ENCODE results near the gene DCST2. TPM values are rescaled to one million over a fixed set of nuclear protein-coding genes. Genes with fewer than 3 reads are reported as not detected.

DCST2 gene
- polyA plus RNA-seq, 3 donors: 2.6 TPM; not detected in 2

- H3K79me2 ChIP-seq (ENCODE audit: insufficient read depth, low read length): peaks cover 90% of the 10 kb centered on the region
- H3K27me3 Mint-ChIP-seq (ENCODE audit: low read depth in 3 of 3): peaks cover 0 to 2% (median 0%) of the 10 kb centered on the region in 3 donors
Measured at GRCh38 chr1:155003766-155004351, 29.7 kb downstream of the DCST2 start.

More at GRCh38 chr1:155003766-155004351, 29.7 kb downstream of the DCST2 start:
- H3K27ac ChIP-seq (ENCODE audit: low read depth in 1 of 2, low read length in 2 of 2): peak overlapping the region; percentile 91 to 99
- no peaks in the 10 kb centered on the region for H3K36me3 ChIP-seq (replicated peaks in 1 of 2; ENCODE audit: control insufficient read depth in 1 of 2, insufficient read depth in 2 of 2, low read length in 2 of 2)
- peak in 1 of 3 donors; percentile 37 for DNase-seq
- no peaks in the 10 kb centered on the region for H3K9me3 Mint-ChIP-seq
- H3K9me3 ChIP-seq (replicated peaks in 1 of 2; ENCODE audit: control insufficient read depth in 1 of 2, insufficient read depth in 1 of 2, low read length in 2 of 2): no peaks in the 10 kb centered on the region
- H3K4me1 ChIP-seq (ENCODE audit: control insufficient read depth in 1 of 2, insufficient read depth in 2 of 2, low read length in 2 of 2): peaks cover 61 to 74% of the 10 kb centered on the region in 2 donors
- intact Hi-C loops (cut with micrococcal nuclease): loop anchor here (2.0 to 5.0 kb wide), 4 partner anchors 13 to 58 kb away; partner anchors contain the start of genes PYGO2 (in 2 of the 2), ADAM15 (in 1 of the 2) and EFNA4 (in 1 of the 2)
- peaks cover 47% of the 10 kb centered on the region for H3K4me1 Mint-ChIP-seq
- peaks cover 3 to 7% of the 10 kb centered on the region in 2 donors for H3K36me3 Mint-ChIP-seq
- H3K9ac ChIP-seq (ENCODE audit: insufficient read depth, low read length, poor library complexity, severe bottlenecking): peak overlapping the region; percentile 85
- peak overlapping the region; percentile 100 for H3K4me2 ChIP-seq (replicated peaks; ENCODE audit: extremely low read depth, low read length, poor library complexity, severe bottlenecking)
- peak overlapping the region; percentile 92 to 100 (median 98) for H3K27ac Mint-ChIP-seq
- WGBS (ENCODE audit: insufficient coverage): 0% methylated on average over 4 of the region's 34 CpGs
- H3K4me3 ChIP-seq (replicated peaks in 1 of 3; ENCODE audit: low read depth in 2 of 3, low read length in 3 of 3): peak overlapping the region; percentile 84 to 100 (median 99)
- H3K27me3 ChIP-seq (ENCODE audit: control insufficient read depth in 2 of 2, insufficient read depth in 2 of 2, low read length in 2 of 2): no peaks in the 10 kb centered on the region
- H4K20me1 ChIP-seq (ENCODE audit: insufficient read depth, low read length): peaks cover 18% of the 10 kb centered on the region
- H2AFZ ChIP-seq (ENCODE audit: insufficient read depth, low read depth, low read length, poor library complexity, severe bottlenecking): no peak overlapping the region
- TF ChIP-seq CTCF (IDR thresholded peaks at IDR 0.05): no peak
- peak overlapping the region; percentile 95 to 98 for H3K4me3 Mint-ChIP-seq
